GM12878 (cell line): ENCODE results near the gene ANO10. TPM values are rescaled to one million over a fixed set of nuclear protein-coding genes. Genes with fewer than 3 reads are reported as not detected.
"Not testable (repeated sequence)": the region's sequence is repeated elsewhere in the genome, so short reads cannot be mapped to it uniquely, and the experiment has no call there.

Source experiments
- ATAC-seq: fragments of 200-7000 bp; cut with Tn5 transposase; 3 replicates; pipeline ENCODE4 v1.9.1; 2020; ENCODE audit warnings: mild to moderate bottlenecking, moderate library complexity
- BruUV-seq: library from RNA; stranded (reverse); fragments of 400-500 nt; replicated peaks from 2 replicates; lab custom pipeline; 2021; lab: Mats Ljungman, UMichigan
- CTCF ChIA-PET: fragments of 300-600 bp; sonication (Branson Sonifier 250); formaldehyde crosslinking; extraction: SDS; loops from one replicate; lab custom pipeline; 2021; ENCODE audit warnings: inconsistent platforms; lab: Yijun Ruan, JAX
- POLR2A ChIA-PET: fragments of 350-600 bp; formaldehyde crosslinking; extraction: SDS; loops from one replicate; lab custom pipeline; 2021; ENCODE audit warnings: inconsistent platforms; lab: Charles Lee
- RAD21 ChIA-PET: fragments of 300-600 bp; sonication (Branson Sonifier 250); formaldehyde crosslinking; loops from one replicate; lab custom pipeline; 2023; ENCODE audit warnings: antibody characterized with exemption; ENCODE audit not compliant: unreplicated experiment; lab: Charles Lee
- SMC1A ChIA-PET: fragments of 300-600 bp; sonication (Branson Sonifier 250); formaldehyde crosslinking; loops from one replicate; lab custom pipeline; 2023; ENCODE audit not compliant: unreplicated experiment, uncharacterized antibody; lab: Charles Lee
- DNase-seq: peaks from one replicate; pipeline ENCODE4 v3.0.0-alpha.2; 2011; ENCODE audit warnings: low read depth, low spot score
- FAIRE-seq: peaks from 3 replicates; lab custom pipeline; 2011; peaks lifted over from hg19 to GRCh38; lab: Jason Lieb, UNC
- H2AFZ ChIP-seq: 2 replicates; pipeline ENCODE4 v1.6.0; 2011; ENCODE audit warnings: low read depth, low read length, control low read depth; ENCODE audit not compliant: control insufficient read depth
- H3K27ac ChIP-seq: 2 replicates; pipeline ENCODE4 v1.5.1; 2011; ENCODE audit warnings: control low read depth; ENCODE audit not compliant: control insufficient read depth, insufficient read depth
- H3K27me3 ChIP-seq, 2 experiments: replicated peaks in 1 of 2; 2 replicates each; pipeline versions ENCODE4 v1.6.0 to v1.6.1; 2011; ENCODE audit warnings: low read length in 1 of 2; ENCODE audit not compliant: control insufficient read depth in 2 of 2, insufficient read depth in 2 of 2
- H3K36me3 ChIP-seq, 2 experiments: 2 replicates each; pipeline ENCODE4 v1.5.1; 2011; ENCODE audit warnings: low read length in 1 of 2; ENCODE audit not compliant: control insufficient read depth in 2 of 2, insufficient read depth in 2 of 2
- H3K4me1 ChIP-seq: 2 replicates; pipeline ENCODE4 v1.6.1; 2011; ENCODE audit warnings: mild to moderate bottlenecking, low read length, moderate library complexity, mixed read lengths; ENCODE audit not compliant: control insufficient read depth, insufficient read depth
- H3K4me2 ChIP-seq: 2 replicates; pipeline ENCODE4 v1.6.0; 2011; ENCODE audit warnings: control low read depth; ENCODE audit not compliant: control insufficient read depth, insufficient read depth
- H3K4me3 ChIP-seq: fragments of 200-600 bp; sonication (generic); 2 replicates; pipeline ENCODE4 v1.5.1; 2016
- H3K79me2 ChIP-seq: 2 replicates; pipeline ENCODE4 v1.6.0; 2011; ENCODE audit warnings: low read length; ENCODE audit not compliant: control insufficient read depth, insufficient read depth
- H3K9ac ChIP-seq: 2 replicates; pipeline ENCODE4 v1.8.0; 2011; ENCODE audit warnings: low read length, control low read depth, mixed read lengths; ENCODE audit not compliant: control insufficient read depth, insufficient read depth
- H3K9me3 ChIP-seq: replicated peaks from 3 replicates; pipeline ENCODE4 v1.5.1; 2011; ENCODE audit warnings: mild to moderate bottlenecking, low read length; ENCODE audit not compliant: control insufficient read depth, insufficient read depth
- H4K20me1 ChIP-seq: 2 replicates; pipeline ENCODE4 v1.6.0; 2011; ENCODE audit not compliant: control insufficient read depth, insufficient read depth
- WGBS: methylation state at CpG from one replicate; pipeline ENCODE4 v1.1.6; 2016; ENCODE audit warnings: low lambda C conversion rate; ENCODE audit not compliant: insufficient replicate concordance, insufficient coverage; ENCODE audit errors: missing lambda C conversion rate; 5-methylcytosine and 5-hydroxymethylcytosine counted together
- in situ Hi-C: fragments of 300-500 bp; cut with MboI; formaldehyde crosslinking; loops from 9 replicates; pipeline ENCODE4 v1.14.3; 2018; ENCODE audit warnings: mixed read lengths
- intact Hi-C: fragments of 100-400 bp; cut with micrococcal nuclease; formaldehyde crosslinking; loops from one replicate; pipeline ENCODE4 v1.14.2; 2022; ENCODE audit not compliant: unreplicated experiment
- polyA plus RNA-seq, 11 experiments: library from polyadenylated mRNA; depleted of rRNA in 4 of 11; unstranded in 6 of 11; stranded (reverse) in 5 of 11; fragments of >200 nt; fragmentation: Nextera tagmentation in 4 of 11; fragmentation: Illumina TruSeq in 1 of 11; extraction: Ambion mirVana in 4 of 11; extraction: Trizol in 1 of 11; gene quantifications; 1 replicate in 1 of 11; 2 replicates in 10 of 11; pipeline versions ENCODE4 v1.2.1 to v1.2.3, GENCODE V29; 2011 to 2016; ENCODE audit warnings: inconsistent platforms in 2 of 11, missing spikeins in 2 of 11, low read depth in 1 of 11
- total RNA-seq, 4 experiments: library from RNA; depleted of rRNA in 3 of 4; stranded (reverse); fragments of >200 nt in 3 of 4; fragmentation: Illumina TruSeq in 1 of 4; extraction: Trizol in 1 of 4; gene quantifications; 2 replicates each; pipeline versions ENCODE4 v1.2.1 to v1.2.3, GENCODE V29; 2013 to 2021

The ANO10 gene
- total and polyA plus RNA-seq, 10 of the 15 experiments (the other 5 are each of a cell fraction or from before 2014, with no cell fraction given), result 0.29 to 21.9 (median 1.6) TPM

DNA sequence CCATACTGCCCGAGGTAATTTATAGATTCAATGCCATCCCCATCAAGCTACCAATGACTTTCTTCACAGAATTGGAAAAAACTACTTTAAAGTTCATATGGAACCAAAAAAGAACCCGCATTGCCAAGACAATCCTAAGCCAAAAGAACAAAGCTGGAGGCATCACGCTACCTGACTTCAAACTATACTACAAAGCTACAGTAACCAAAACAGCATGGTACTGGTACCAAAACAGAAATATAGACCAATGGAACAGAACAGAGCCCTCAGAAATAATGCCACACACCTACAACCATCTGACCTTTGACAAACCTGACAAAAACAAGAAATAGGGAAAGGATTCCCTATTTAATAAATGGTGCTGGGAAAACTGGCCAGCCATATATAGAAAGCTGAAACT, 25.6 kb downstream of the ANO10 start:
- H3K4me1 ChIP-seq, H3K9me3 ChIP-seq, H3K36me3 ChIP-seq, H2AFZ ChIP-seq, H3K79me2 ChIP-seq, H3K4me2 ChIP-seq, CTCF ChIA-PET, POLR2A ChIA-PET, H4K20me1 ChIP-seq, BruUV-seq, FAIRE-seq, H3K27ac ChIP-seq, DNase-seq, H3K27me3 ChIP-seq, H3K4me3 ChIP-seq, RAD21 ChIA-PET, H3K9ac ChIP-seq, ATAC-seq, in situ Hi-C loops, SMC1A ChIA-PET, intact Hi-C loops: not testable (repeated sequence)
- 44% methylated on average over 2 of the region's 3 CpGs for WGBS

DNA sequence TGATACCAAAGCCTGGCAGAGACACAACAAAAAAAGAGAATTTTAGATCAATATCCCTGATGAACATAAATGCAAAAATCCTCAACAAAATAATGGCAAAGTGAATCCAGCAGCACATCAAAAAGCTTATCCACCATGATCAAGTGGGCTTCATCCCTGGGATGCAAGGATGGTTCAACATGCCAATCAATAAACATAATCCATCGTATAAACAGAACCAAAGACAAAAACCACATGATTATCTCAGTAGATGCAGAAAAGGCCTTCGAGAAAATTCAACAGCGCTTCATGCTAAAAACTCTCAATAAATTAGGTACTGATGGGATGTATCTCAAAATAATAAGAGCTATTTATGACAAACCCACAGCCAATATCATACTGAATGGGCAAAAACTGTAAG, 26.5 kb downstream of the ANO10 start:
- 92% methylated on average over 3 of the region's 3 CpGs for WGBS
- H3K27ac ChIP-seq, DNase-seq, H3K9me3 ChIP-seq, H3K4me2 ChIP-seq, H3K4me1 ChIP-seq, CTCF ChIA-PET, intact Hi-C loops, H4K20me1 ChIP-seq, H3K4me3 ChIP-seq, SMC1A ChIA-PET, POLR2A ChIA-PET, in situ Hi-C loops, ATAC-seq, H3K9ac ChIP-seq, H3K27me3 ChIP-seq, H2AFZ ChIP-seq, BruUV-seq, H3K36me3 ChIP-seq, H3K79me2 ChIP-seq, FAIRE-seq, RAD21 ChIA-PET: not testable (repeated sequence)

DNA sequence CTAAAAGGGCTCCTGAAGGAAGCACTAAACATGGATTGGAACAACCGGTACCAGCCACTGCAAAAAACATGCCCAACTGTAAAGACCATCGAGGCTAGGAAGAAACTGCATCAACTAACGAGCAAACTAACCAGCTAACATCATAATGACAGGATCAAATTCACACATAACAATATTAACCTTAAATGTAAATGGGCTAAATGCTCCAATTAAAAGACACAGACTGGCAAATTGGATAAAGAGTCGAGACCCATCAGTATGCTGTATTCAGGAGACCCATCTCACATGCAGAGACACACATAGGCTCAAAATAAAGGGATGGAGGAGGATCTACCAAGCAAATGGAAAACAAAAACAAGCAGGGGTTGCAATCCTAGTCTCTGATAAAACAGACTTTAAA, 28.2 kb downstream of the ANO10 start:
- H4K20me1 ChIP-seq, RAD21 ChIA-PET, H3K79me2 ChIP-seq, H3K4me1 ChIP-seq, H2AFZ ChIP-seq, H3K9me3 ChIP-seq, H3K27ac ChIP-seq, in situ Hi-C loops, POLR2A ChIA-PET, H3K9ac ChIP-seq, intact Hi-C loops, SMC1A ChIA-PET, H3K27me3 ChIP-seq, H3K4me3 ChIP-seq, ATAC-seq, BruUV-seq, H3K4me2 ChIP-seq, FAIRE-seq, CTCF ChIA-PET, H3K36me3 ChIP-seq, DNase-seq: not testable (repeated sequence)
- 24% methylated on average over 4 of the region's 4 CpGs for WGBS

DNA sequence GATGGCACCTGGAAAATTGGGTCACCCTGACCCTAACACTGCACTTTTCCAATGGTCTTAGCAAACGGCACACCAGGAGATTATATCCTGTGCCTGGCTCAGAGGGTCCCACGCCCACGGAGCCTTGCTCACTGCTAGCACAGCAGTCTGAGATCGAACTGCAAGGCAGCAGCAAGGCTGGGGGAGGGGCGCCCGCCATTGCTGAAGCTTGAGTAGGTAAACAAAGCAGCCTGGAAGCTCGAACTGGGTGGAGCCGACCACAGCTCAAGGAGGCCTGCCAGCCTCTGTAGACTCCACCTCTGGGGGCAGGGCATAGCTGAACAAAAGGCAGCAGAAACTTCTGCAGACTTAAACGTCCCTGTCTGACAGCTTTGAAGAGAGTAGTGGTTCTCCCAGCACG, 29.9 kb downstream of the ANO10 start:
- ATAC-seq, H3K4me3 ChIP-seq, POLR2A ChIA-PET, H3K27me3 ChIP-seq, H2AFZ ChIP-seq, H3K27ac ChIP-seq, DNase-seq, H3K9ac ChIP-seq, intact Hi-C loops, H4K20me1 ChIP-seq, CTCF ChIA-PET, H3K36me3 ChIP-seq, H3K4me1 ChIP-seq, H3K79me2 ChIP-seq, SMC1A ChIA-PET, FAIRE-seq, H3K4me2 ChIP-seq, BruUV-seq, H3K9me3 ChIP-seq, in situ Hi-C loops: not testable (repeated sequence)
- WGBS, result 46% methylated on average over 9 of the region's 10 CpGs
- RAD21 ChIA-PET, result interaction anchor here (1.1 kb wide), 1 partner anchor 49 kb away, joined by 3 read pairs; no protein-coding TSS in a partner anchor
